T-helper 22 cell (primary cell): ENCODE data around the gene CDH8.

ENCODE experiments used
- DNase-seq: peaks from one replicate; pipeline ENCODE4 v3.0.0-alpha.2; 2020; ENCODE audit warnings: low read depth

The CDH8 gene

DNA sequence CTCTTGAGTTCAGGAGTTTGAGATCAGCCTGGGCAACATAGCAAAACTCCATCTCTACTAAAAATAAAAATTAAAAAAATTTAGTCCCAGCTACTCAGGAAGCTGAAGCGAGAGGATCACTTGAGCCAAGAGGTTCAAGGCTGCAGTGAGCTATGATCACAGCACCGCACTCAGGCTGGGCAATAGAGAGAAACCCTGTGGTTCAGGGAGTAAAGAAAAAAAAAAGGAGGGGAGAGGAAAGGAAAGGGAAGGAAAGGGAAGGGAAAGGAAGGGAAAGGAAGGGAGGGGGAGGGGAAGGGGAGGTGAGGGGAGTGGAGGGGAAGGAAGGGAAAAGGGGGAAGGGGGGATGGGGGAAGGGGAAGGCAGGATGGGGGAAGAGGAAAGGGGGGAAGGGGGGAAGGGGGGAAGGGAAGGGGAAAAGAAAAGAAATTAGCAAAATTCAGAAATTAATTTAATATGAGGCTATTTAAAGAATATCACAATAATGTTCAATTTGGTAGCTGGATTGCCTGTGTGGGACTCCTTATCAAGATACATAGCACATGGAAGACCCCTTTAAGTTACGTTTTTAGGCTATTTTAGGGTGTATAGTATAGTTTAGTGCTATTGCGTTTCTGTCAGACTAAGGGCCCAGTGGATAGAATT, 424.3 kb downstream of the CDH8 start:
- no peak for DNase-seq

DNA sequence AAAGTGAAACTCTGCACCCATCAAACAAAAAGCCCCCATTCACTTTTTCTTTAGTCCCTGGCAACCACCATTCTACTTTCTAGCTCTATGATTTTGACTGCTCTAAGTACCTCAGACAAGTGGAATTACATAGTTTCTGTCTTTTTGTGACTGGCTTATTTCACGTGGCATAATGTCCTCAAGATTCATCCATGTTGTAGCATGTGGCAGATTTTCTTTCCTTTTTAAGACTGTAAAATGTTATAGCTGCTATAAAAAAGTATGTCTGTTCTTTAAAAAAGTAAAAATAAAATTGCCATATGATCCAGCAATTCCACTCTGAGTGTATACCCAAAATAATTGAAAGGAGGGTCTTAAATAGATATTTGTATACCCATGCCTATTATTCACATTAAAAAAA, 429.7 kb downstream of the CDH8 start:
- no peak for DNase-seq
